Neutrophil (primary cell): Measurements from ENCODE around the gene SLC4A8.

Experiments
- H3K27ac ChIP-seq: fragments of 200-600 bp; sonication (generic); 2 replicates; pipeline ENCODE4 v1.5.1; 2016; ENCODE audit warnings: mild to moderate bottlenecking, moderate library complexity
- H3K27me3 ChIP-seq: fragments of 200-600 bp; sonication (generic); 2 replicates; pipeline ENCODE4 v1.6.0; 2016; ENCODE audit warnings: mild to moderate bottlenecking
- H3K36me3 ChIP-seq: fragments of 200-600 bp; sonication (generic); 2 replicates; pipeline ENCODE4 v1.5.1; 2017
- H3K4me1 ChIP-seq, 2 experiments: fragments of 200-600 bp in 1 of 2; sonication (generic) in 1 of 2; 1 replicate in 1 of 2; 2 replicates in 1 of 2; pipeline versions ENCODE4 v1.5.1 to v1.6.1; 2013 to 2016; ENCODE audit warnings: low read depth in 1 of 2, low read length in 1 of 2, mild to moderate bottlenecking in 1 of 2, moderate library complexity in 1 of 2; ENCODE audit not compliant: control insufficient read depth in 1 of 2, insufficient read depth in 1 of 2
- H3K4me3 ChIP-seq, 2 experiments: fragments of 200-600 bp in 1 of 2; sonication (generic) in 1 of 2; 1 replicate in 1 of 2; 2 replicates in 1 of 2; pipeline ENCODE4 v1.5.1; 2013 to 2016; ENCODE audit warnings: low read depth in 1 of 2, low read length in 1 of 2, mild to moderate bottlenecking in 1 of 2, moderate library complexity in 1 of 2
- H3K9me3 ChIP-seq: fragments of 200-600 bp; sonication (generic); 2 replicates; pipeline ENCODE4 v1.5.1; 2016
- TF ChIP-seq, protein P1 (sequence below): fragments of 200-600 bp; sonication (generic); IDR thresholded peaks from 2 replicates; pipeline ENCODE4 v1.5.1; 2016; ENCODE audit warnings: antibody characterized with exemption

Gene SLC4A8

DNA sequence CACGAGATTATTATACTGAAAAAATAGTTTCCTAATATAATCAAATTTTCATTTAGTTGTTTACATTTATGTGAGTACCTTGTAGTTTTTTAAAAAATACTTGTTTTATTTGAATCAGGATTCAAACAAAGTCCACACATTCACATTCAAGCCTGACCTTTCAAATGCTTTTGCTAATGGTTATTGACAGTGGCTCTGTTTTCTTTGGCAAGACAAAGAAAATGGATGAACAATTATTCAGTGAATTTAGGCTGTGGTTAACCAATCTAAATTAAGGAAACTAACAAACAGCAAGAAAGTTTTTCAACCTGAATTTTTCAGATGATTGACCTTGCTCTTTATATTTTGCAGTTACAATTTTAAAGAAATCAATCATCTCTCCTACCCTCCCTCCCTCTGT is 9.7 kb downstream of the SLC4A8 start:
- no peak overlapping the region for H3K4me3 ChIP-seq
- no peak overlapping the region for H3K27ac ChIP-seq
- H3K27me3 ChIP-seq = peaks cover 14% of the 10 kb centered on the region
- H3K9me3 ChIP-seq = no peaks in the 10 kb centered on the region
- no peaks in the 10 kb centered on the region for H3K36me3 ChIP-seq
- TF ChIP-seq, protein P1, sequence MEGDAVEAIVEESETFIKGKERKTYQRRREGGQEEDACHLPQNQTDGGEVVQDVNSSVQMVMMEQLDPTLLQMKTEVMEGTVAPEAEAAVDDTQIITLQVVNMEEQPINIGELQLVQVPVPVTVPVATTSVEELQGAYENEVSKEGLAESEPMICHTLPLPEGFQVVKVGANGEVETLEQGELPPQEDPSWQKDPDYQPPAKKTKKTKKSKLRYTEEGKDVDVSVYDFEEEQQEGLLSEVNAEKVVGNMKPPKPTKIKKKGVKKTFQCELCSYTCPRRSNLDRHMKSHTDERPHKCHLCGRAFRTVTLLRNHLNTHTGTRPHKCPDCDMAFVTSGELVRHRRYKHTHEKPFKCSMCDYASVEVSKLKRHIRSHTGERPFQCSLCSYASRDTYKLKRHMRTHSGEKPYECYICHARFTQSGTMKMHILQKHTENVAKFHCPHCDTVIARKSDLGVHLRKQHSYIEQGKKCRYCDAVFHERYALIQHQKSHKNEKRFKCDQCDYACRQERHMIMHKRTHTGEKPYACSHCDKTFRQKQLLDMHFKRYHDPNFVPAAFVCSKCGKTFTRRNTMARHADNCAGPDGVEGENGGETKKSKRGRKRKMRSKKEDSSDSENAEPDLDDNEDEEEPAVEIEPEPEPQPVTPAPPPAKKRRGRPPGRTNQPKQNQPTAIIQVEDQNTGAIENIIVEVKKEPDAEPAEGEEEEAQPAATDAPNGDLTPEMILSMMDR = no peak
- H3K4me1 ChIP-seq = no peaks in the 10 kb centered on the region

DNA sequence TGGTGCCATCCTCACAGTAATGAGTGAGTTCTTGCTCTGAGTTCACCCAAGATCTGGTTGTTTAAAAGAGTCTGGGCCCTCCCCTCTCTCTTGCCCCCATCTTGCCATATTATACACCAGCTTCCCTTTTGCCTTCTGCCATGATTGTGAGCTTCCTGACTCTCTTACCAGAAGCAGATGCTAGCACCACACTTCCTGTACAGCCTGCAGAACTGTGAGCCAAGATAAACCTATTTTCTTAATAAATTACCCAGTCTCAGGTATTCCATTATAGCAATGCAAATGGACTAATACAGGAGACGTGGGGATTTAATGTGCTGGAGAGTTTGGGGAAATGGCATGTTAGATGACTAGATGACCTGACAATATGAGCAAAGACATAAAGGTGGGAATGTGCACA is 12.8 kb downstream of the SLC4A8 start:
- TF ChIP-seq, protein P1 = no peak
- H3K9me3 ChIP-seq = no peaks in the 10 kb centered on the region
- H3K36me3 ChIP-seq = no peaks in the 10 kb centered on the region
- no peak overlapping the region for H3K4me3 ChIP-seq
- H3K27ac ChIP-seq = no peak overlapping the region
- H3K4me1 ChIP-seq = no peaks in the 10 kb centered on the region
- peaks cover 27% of the 10 kb centered on the region for H3K27me3 ChIP-seq

DNA sequence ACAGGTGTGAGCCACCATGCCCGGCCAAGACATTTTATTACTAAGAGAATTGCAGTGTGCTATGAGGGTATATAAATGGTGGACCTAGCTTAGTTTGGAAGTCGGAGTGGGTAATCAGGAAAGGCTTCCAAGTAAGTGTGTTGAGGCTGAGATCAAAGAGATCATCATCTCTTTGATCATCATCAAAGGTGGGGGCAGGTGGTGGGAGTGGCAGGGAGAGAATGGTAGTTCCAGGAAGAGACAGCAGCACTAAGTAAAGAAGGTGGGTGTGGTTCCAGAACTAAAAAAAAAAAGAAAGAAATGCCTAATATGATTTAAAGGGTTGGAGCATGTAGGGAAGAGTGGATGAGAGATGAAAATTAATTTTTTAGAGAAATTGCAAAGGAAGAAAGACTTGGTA is 14.7 kb downstream of the SLC4A8 start:
- H3K27me3 ChIP-seq = peaks cover 30% of the 10 kb centered on the region
- H3K9me3 ChIP-seq = no peaks in the 10 kb centered on the region
- no peaks in the 10 kb centered on the region for H3K4me1 ChIP-seq
- H3K27ac ChIP-seq = no peak overlapping the region
- H3K4me3 ChIP-seq = no peak overlapping the region
- H3K36me3 ChIP-seq = no peaks in the 10 kb centered on the region
- TF ChIP-seq, protein P1 = no peak

DNA sequence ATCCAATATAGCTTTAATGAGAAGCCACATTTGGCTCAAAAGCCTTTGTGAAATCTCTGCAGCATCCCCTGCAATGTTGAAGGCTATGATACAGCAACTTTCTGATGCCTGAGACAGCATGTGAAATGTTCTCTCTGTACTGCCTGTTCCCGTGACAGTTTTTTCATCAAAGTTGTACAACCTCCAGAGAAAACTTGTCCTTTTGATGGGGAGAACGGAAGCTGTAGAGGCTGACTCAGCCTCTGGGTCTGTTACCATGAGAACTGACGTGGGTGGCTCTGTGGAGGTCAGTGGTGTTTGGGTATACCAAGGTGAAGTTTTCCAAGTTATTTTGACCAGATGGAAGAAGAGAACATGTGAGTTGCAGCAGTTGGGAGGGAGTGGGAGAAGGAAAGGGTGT is 17.0 kb downstream of the SLC4A8 start:
- Histone ChIP-seq H3K4me3 (no peak overlapping the region), H3K27ac (no peak overlapping the region)
- TF ChIP-seq, protein P1 = no peak

DNA sequence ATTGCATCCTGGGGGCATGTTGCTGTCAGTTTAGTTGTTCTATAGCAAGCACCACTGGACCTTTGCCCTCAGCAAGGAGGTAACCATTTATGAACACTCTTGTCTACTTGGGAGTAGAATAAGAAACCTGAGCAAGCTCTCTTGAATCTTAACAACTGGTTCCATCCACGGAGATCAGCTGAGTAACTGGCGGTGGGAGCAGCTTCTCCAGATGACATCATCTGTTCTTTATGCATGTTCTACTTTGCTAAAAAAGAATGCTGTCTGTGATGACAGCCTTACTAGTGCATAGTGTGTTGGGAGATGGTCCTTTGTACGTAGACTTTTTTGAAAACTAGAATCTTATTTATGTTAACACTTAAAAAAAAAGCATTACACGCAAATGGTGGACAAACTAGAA is 17.7 kb downstream of the SLC4A8 start:
- TF ChIP-seq, protein P1 = no peak
- Histone ChIP-seq H3K36me3 (no peaks in the 10 kb centered on the region), H3K4me3 (no peak overlapping the region), H3K27me3 (peaks cover 22% of the 10 kb centered on the region), H3K27ac (no peak overlapping the region), H3K9me3 (no peaks in the 10 kb centered on the region), H3K4me1 (no peaks in the 10 kb centered on the region)

More for the DNA sequence above, 17.0 kb downstream of the SLC4A8 start:
- no peaks in the 10 kb centered on the region for H3K9me3 ChIP-seq
- H3K27me3 ChIP-seq = peaks cover 22% of the 10 kb centered on the region
- H3K4me1 ChIP-seq = no peaks in the 10 kb centered on the region
- H3K36me3 ChIP-seq = no peaks in the 10 kb centered on the region

DNA sequence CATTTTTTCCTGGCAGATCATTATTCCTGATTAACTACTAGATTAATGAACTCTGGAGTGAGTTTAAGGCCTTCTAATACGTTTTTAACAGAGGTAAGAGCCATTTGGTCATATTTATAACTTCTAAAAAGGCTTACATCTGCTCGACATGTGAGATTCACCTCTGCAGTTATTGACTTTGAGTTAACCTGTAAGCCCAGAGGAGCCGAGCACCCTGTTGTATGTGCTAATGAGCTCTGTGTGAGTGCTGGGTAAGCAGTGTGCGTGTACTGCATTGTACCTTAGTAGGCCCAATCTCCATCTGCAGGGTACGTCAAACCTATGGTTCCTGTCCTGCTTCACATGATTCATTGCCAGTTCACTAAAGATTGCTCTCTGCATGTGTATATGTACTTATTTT is 18.9 kb downstream of the SLC4A8 start:
- H3K27me3 ChIP-seq = peaks cover 22% of the 10 kb centered on the region
- no peak overlapping the region for H3K4me3 ChIP-seq
- no peaks in the 10 kb centered on the region for H3K9me3 ChIP-seq
- H3K4me1 ChIP-seq = no peaks in the 10 kb centered on the region
- H3K27ac ChIP-seq = no peak overlapping the region
- TF ChIP-seq, protein P1 = no peak
- no peaks in the 10 kb centered on the region for H3K36me3 ChIP-seq
